ENCODE results near the gene BAIAP2.
"Not testable (repeated sequence)": the region's sequence is repeated elsewhere in the genome, so short reads cannot be mapped to it uniquely, and the experiment has no call there.

The BAIAP2 gene

GRCh38 chr17:81151278-81151677 is 116.3 kb downstream of the BAIAP2 start:
- H3K9me3 ChIP-seq (ENCODE audit: control insufficient read depth in 1 of 2, low read length in 2 of 2), result no peaks in the 10 kb centered on the region
- H3K36me3 ChIP-seq (ENCODE audit: control insufficient read depth in 1 of 2, insufficient read depth in 2 of 2, low read length in 2 of 2), result no peaks in the 10 kb centered on the region
- no peaks in the 10 kb centered on the region for H3K27me3 ChIP-seq (ENCODE audit: control insufficient read depth in 1 of 2, insufficient read depth in 2 of 2, low read length in 2 of 2)
- H3K27ac ChIP-seq (ENCODE audit: low read depth, low read length), result no peak overlapping the region
- H3K9ac ChIP-seq (ENCODE audit: low read depth in 1 of 2, low read length in 2 of 2), result no peak overlapping the region
- no peaks in the 10 kb centered on the region for H3K4me1 ChIP-seq (ENCODE audit: control insufficient read depth in 1 of 2, insufficient read depth in 2 of 2, low read length in 2 of 2)
- H3K4me3 ChIP-seq (ENCODE audit: low read depth in 1 of 2, low read length in 2 of 2), result no peak overlapping the region

- Histone ChIP-seq H3K4me1 (ENCODE audit: control insufficient read depth in 1 of 2, insufficient read depth in 2 of 2, low read length in 2 of 2) (no peaks in the 10 kb centered on the region), H3K27ac (ENCODE audit: low read depth, low read length) (no peak overlapping the region), H3K27me3 (ENCODE audit: control insufficient read depth in 1 of 2, insufficient read depth in 2 of 2, low read length in 2 of 2) (no peaks in the 10 kb centered on the region), H3K9me3 (ENCODE audit: control insufficient read depth in 1 of 2, low read length in 2 of 2) (no peaks in the 10 kb centered on the region), H3K9ac (ENCODE audit: low read depth in 1 of 2, low read length in 2 of 2) (no peak overlapping the region), H3K36me3 (ENCODE audit: control insufficient read depth in 1 of 2, insufficient read depth in 2 of 2, low read length in 2 of 2) (no peaks in the 10 kb centered on the region), H3K4me3 (ENCODE audit: low read depth in 1 of 2, low read length in 2 of 2) (no peak overlapping the region)
Measured at GRCh38 chr17:81152288-81152828, 117.4 kb downstream of the BAIAP2 start.

- Histone ChIP-seq H3K27ac (ENCODE audit: low read depth, low read length) (no peak overlapping the region), H3K9me3 (ENCODE audit: control insufficient read depth in 1 of 2, low read length in 2 of 2) (no peaks in the 10 kb centered on the region), H3K36me3 (ENCODE audit: control insufficient read depth in 1 of 2, insufficient read depth in 2 of 2, low read length in 2 of 2) (no peaks in the 10 kb centered on the region), H3K4me1 (ENCODE audit: control insufficient read depth in 1 of 2, insufficient read depth in 2 of 2, low read length in 2 of 2) (no peaks in the 10 kb centered on the region), H3K4me3 (ENCODE audit: low read depth in 1 of 2, low read length in 2 of 2) (no peak overlapping the region), H3K9ac (ENCODE audit: low read depth in 1 of 2, low read length in 2 of 2) (no peak overlapping the region), H3K27me3 (ENCODE audit: control insufficient read depth in 1 of 2, insufficient read depth in 2 of 2, low read length in 2 of 2) (no peaks in the 10 kb centered on the region)
Measured at GRCh38 chr17:81153340-81153803, 118.4 kb downstream of the BAIAP2 start.

GRCh38 chr17:81154016-81154415 is 119.1 kb downstream of the BAIAP2 start:
- not testable (repeated sequence) for H3K36me3 ChIP-seq (ENCODE audit: control insufficient read depth in 1 of 2, insufficient read depth in 2 of 2, low read length in 2 of 2); H3K27ac ChIP-seq (ENCODE audit: low read depth, low read length)

GRCh38 chr17:81154961-81155360 is 120.0 kb downstream of the BAIAP2 start:
- Histone ChIP-seq H3K4me1 (ENCODE audit: control insufficient read depth in 1 of 2, insufficient read depth in 2 of 2, low read length in 2 of 2) (no peaks in the 10 kb centered on the region), H3K9me3 (ENCODE audit: control insufficient read depth in 1 of 2, low read length in 2 of 2) (no peaks in the 10 kb centered on the region), H3K9ac (ENCODE audit: low read depth in 1 of 2, low read length in 2 of 2) (no peak overlapping the region)

More at GRCh38 chr17:81154016-81154415, 119.1 kb downstream of the BAIAP2 start:
- not testable (repeated sequence) for H3K4me3 ChIP-seq (ENCODE audit: low read depth in 1 of 2, low read length in 2 of 2); H3K9ac ChIP-seq (ENCODE audit: low read depth in 1 of 2, low read length in 2 of 2); H3K27me3 ChIP-seq (ENCODE audit: control insufficient read depth in 1 of 2, insufficient read depth in 2 of 2, low read length in 2 of 2); H3K4me1 ChIP-seq (ENCODE audit: control insufficient read depth in 1 of 2, insufficient read depth in 2 of 2, low read length in 2 of 2); H3K9me3 ChIP-seq (ENCODE audit: control insufficient read depth in 1 of 2, low read length in 2 of 2)

GRCh38 chr17:81156866-81157805 is 122.2 kb downstream of the BAIAP2 start:
- Histone ChIP-seq H3K27me3 (ENCODE audit: control insufficient read depth in 1 of 2, insufficient read depth in 2 of 2, low read length in 2 of 2) (no peaks in the 10 kb centered on the region), H3K4me3 (ENCODE audit: low read depth in 1 of 2, low read length in 2 of 2) (no peak overlapping the region), H3K4me1 (ENCODE audit: control insufficient read depth in 1 of 2, insufficient read depth in 2 of 2, low read length in 2 of 2) (no peaks in the 10 kb centered on the region), H3K36me3 (ENCODE audit: control insufficient read depth in 1 of 2, insufficient read depth in 2 of 2, low read length in 2 of 2) (no peaks in the 10 kb centered on the region), H3K9me3 (ENCODE audit: control insufficient read depth in 1 of 2, low read length in 2 of 2) (no peaks in the 10 kb centered on the region), H3K27ac (ENCODE audit: low read depth, low read length) (no peak overlapping the region), H3K9ac (ENCODE audit: low read depth in 1 of 2, low read length in 2 of 2) (no peak overlapping the region)

More at GRCh38 chr17:81154961-81155360, 120.0 kb downstream of the BAIAP2 start:
- Histone ChIP-seq H3K4me3 (ENCODE audit: low read depth in 1 of 2, low read length in 2 of 2) (no peak overlapping the region), H3K27me3 (ENCODE audit: control insufficient read depth in 1 of 2, insufficient read depth in 2 of 2, low read length in 2 of 2) (no peaks in the 10 kb centered on the region), H3K36me3 (ENCODE audit: control insufficient read depth in 1 of 2, insufficient read depth in 2 of 2, low read length in 2 of 2) (no peaks in the 10 kb centered on the region), H3K27ac (ENCODE audit: low read depth, low read length) (no peak overlapping the region)

GRCh38 chr17:81157848-81158687 is 123.1 kb downstream of the BAIAP2 start:
- Histone ChIP-seq H3K9ac (ENCODE audit: low read depth in 1 of 2, low read length in 2 of 2) (no peak overlapping the region), H3K4me3 (ENCODE audit: low read depth in 1 of 2, low read length in 2 of 2) (no peak overlapping the region), H3K27me3 (ENCODE audit: control insufficient read depth in 1 of 2, insufficient read depth in 2 of 2, low read length in 2 of 2) (no peaks in the 10 kb centered on the region), H3K4me1 (ENCODE audit: control insufficient read depth in 1 of 2, insufficient read depth in 2 of 2, low read length in 2 of 2) (no peaks in the 10 kb centered on the region), H3K36me3 (ENCODE audit: control insufficient read depth in 1 of 2, insufficient read depth in 2 of 2, low read length in 2 of 2) (no peaks in the 10 kb centered on the region), H3K9me3 (ENCODE audit: control insufficient read depth in 1 of 2, low read length in 2 of 2) (no peaks in the 10 kb centered on the region), H3K27ac (ENCODE audit: low read depth, low read length) (no peak overlapping the region)

GRCh38 chr17:81158688-81159590 is 124.0 kb downstream of the BAIAP2 start:
- no peaks in the 10 kb centered on the region for H3K4me1 ChIP-seq (ENCODE audit: control insufficient read depth in 1 of 2, insufficient read depth in 2 of 2, low read length in 2 of 2)
- H3K27me3 ChIP-seq (ENCODE audit: control insufficient read depth in 1 of 2, insufficient read depth in 2 of 2, low read length in 2 of 2), result no peaks in the 10 kb centered on the region
- H3K9ac ChIP-seq (ENCODE audit: low read depth in 1 of 2, low read length in 2 of 2), result no peak overlapping the region
- H3K27ac ChIP-seq (ENCODE audit: low read depth, low read length), result no peak overlapping the region
- no peak overlapping the region for H3K4me3 ChIP-seq (ENCODE audit: low read depth in 1 of 2, low read length in 2 of 2)
- no peaks in the 10 kb centered on the region for H3K9me3 ChIP-seq (ENCODE audit: control insufficient read depth in 1 of 2, low read length in 2 of 2)
- H3K36me3 ChIP-seq (ENCODE audit: control insufficient read depth in 1 of 2, insufficient read depth in 2 of 2, low read length in 2 of 2), result no peaks in the 10 kb centered on the region

GRCh38 chr17:81159611-81160265 is 124.8 kb downstream of the BAIAP2 start:
- Histone ChIP-seq H3K4me3 (ENCODE audit: low read depth in 1 of 2, low read length in 2 of 2) (no peak overlapping the region), H3K27ac (ENCODE audit: low read depth, low read length) (no peak overlapping the region), H3K9ac (ENCODE audit: low read depth in 1 of 2, low read length in 2 of 2) (no peak overlapping the region), H3K4me1 (ENCODE audit: control insufficient read depth in 1 of 2, insufficient read depth in 2 of 2, low read length in 2 of 2) (no peaks in the 10 kb centered on the region), H3K27me3 (ENCODE audit: control insufficient read depth in 1 of 2, insufficient read depth in 2 of 2, low read length in 2 of 2) (peaks cover 0 to under 1% of the 10 kb centered on the region in 2 donors), H3K36me3 (ENCODE audit: control insufficient read depth in 1 of 2, insufficient read depth in 2 of 2, low read length in 2 of 2) (no peaks in the 10 kb centered on the region), H3K9me3 (ENCODE audit: control insufficient read depth in 1 of 2, low read length in 2 of 2) (no peaks in the 10 kb centered on the region)

Data from duodenal mucosa (tissue), 2 donors.